UCSD-AML1 (cell line): ENCODE measurements around the gene STUB1.

ENCODE experiments used
- DNase-seq: peaks from one replicate; lab custom pipeline; 2025; ENCODE audit not compliant: unreplicated experiment; lab: John Stamatoyannopoulos, UW

Gene STUB1

DNA sequence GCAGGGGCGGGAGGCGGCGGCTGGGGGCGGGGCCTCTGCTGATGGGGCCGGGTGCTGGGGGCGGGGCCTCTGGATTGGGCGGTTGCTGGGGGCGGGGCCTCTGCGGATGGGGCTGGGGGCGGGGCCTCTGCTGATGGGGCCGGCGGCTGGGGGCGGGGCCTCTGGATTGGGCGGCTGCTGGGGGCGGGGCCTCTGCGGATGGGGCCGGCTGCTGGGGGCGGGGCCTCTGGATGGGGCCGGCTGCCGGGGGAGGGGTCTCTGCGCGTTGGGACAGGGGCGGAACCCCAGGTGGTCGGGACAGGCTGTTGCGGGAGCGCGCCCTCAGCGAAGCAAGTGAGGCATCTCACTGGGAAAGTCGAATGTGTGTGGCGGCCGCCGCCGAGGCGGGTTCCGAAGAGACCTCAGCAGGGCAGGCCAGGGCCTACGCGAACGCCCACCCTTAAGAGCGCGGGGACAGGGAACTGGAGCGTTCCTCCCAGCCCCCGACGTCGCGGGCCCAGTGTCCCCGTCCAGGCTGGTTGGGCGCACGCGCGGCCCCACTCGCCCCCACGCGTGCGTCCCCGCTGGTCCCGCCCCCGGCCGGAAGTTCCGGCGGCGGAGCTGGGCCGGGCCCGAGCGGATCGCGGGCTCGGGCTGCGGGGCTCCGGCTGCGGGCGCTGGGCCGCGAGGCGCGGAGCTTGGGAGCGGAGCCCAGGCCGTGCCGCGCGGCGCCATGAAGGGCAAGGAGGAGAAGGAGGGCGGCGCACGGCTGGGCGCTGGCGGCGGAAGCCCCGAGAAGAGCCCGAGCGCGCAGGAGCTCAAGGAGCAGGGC is at the start of gene STUB1:
Gene STUB1 (plus strand): TSS at position 597 of the 811 bp plus-strand sequence. CDS start 116 bp downstream, at position 713.
- peak; percentile 91 for DNase-seq

DNA sequence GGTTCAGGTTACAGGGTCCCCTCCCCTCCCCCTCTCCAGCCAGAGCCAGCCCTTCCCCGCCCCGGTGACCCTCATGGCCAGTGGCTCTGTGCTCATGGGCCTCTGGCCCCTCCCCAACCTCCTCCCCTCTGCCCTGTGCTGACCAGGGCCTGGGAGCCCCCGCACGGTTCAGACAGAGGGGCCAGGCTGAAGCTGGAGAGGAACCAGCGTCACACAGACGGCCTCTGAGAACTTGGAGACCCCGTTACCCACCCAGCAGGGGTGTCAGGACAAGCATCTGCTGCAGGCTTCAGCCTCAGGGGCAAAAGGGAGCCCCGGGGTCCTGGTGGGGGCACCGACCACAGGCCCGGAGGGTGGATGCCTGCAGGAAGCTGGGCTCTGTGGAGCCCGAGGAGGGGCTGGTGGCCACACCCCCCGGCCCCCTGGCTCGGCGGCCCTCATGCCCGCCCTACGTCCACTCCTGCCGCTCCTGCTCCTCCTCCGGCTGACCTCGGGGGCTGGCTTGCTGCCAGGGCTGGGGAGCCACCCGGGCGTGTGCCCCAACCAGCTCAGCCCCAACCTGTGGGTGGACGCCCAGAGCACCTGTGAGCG is 49.3 kb upstream of the STUB1 start, which contains the start of gene WFIKKN1:
Gene WFIKKN1 (plus strand): TSS at position 171 of the 591 bp plus-strand sequence. CDS start 269 bp downstream, at position 440.
- DNase-seq, result no peak

DNA sequence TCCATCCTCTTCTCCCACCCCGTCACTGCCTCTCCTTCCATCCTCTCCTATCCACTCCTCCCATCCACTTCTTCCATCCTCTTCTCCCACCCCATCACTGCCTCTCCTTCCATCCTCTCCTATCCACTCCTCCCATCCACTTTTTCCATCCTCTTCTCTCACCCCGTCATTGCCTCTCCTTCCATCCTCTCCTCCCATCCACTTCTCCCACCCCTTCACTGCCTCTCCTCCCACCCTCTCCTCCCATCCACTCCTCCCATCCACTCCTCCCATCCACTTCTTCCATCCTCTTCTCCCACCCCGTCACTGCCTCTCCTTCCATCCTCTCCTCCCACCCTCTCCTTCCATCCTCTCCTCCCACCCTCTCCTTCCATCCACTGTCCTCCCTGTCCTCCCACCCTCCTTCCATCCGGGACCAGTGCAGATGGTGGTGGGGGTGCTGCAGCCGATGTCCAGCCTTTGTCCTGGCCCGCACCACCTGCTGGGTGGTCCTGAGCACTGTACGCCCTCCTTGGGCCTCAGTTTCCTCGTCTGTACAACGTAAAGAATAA is 48.3 kb upstream of the STUB1 start:
- DNase-seq, result no peak

GRCh38 chr16:632486-633335 is 47.5 kb upstream of the STUB1 start:
- no peak for DNase-seq

- DNase-seq, result no peak
Observed at GRCh38 chr16:633336-634050, 46.7 kb upstream of the STUB1 start.

GRCh38 chr16:634051-634670 is 46.0 kb upstream of the STUB1 start:
- DNase-seq, result no peak

DNA sequence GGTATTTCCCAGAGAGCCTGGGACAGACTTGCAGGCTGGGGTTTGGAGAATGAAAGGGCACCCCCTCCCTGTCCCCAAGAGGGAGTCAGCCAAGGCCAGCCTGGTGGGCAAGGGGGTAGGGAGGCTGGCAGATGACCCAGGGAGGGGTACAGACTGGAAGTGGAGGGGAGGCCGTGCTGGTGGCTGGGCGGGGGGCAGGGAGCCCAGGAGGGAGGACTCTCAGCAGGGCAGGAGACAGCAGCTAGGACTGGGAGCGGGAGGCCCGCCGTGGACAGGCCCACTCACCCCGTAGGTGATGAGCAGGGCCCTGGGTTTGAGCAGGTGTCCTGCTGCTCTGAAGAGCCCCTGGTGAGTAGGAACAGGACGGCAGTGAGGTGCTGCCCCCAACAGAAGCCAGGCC is 45.2 kb upstream of the STUB1 start:
- DNase-seq, result no peak

DNA sequence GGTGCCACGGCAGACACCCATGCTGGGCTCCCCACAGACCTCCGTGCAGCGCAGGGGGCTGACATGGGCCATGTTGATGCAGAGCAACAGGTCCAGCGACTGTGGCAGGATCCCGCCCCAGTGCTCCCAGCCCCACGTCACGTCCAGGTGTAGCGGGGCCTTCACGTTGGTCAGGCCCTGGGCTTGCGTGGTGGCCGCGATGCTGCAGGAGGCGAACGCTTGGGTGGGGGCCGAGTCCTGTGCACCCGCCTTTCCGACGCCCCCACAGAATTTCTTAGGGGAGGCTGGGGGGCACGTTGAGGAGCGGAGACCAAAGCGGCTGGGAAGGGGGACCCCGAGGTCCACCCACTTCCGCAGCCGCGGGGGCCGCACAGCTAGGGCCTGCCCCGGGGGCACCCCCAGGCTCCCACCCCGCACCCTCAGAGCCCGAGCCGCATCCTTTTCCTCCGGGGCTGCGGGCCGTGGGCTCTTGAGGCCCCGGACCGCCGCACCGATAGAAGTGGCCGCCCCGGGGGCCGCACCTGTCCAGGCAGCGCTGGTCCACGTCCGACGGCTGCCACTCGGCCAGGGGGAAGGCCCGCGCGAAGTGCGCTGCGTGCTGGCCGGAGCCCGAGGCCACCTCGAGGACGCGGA is 44.5 kb upstream of the STUB1 start:
- DNase-seq, result no peak

- peak; percentile 94 for DNase-seq
Observed at GRCh38 chr16:636206-637080, 43.8 kb upstream of the STUB1 start, which contains the start of gene METTL26. TSS of gene METTL26 (minus strand) at chr16:636305. CDS start at chr16:636290, 15 bp downstream.

- DNase-seq, result peak; percentile 94
Observed at GRCh38 chr16:637081-638018, 42.9 kb upstream of the STUB1 start.

DNA sequence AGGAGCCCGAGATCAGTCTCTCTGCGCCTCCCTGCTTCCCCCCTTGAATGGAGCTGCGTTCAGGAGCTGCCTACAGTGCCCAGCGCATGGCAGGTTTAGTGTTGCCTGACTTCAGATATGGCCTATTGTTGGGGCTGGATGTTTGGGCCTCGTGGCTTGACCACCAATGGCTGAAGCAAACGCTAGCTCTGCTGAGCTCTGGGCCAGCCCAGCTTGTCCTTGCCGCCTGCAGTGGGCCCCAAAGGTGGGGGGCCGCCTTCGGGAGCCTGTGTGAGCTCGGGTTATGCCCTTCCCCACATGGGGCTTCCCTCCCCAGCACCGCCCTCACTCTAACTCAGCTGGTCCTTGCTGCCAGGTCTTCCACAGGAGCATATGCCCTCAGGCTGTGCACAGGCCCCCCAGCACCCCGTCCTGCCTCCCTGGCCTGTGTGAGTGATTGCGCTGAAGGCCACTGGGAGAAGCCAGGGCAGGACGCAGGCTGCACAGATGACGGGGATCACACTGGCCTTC is 42.1 kb upstream of the STUB1 start:
- DNase-seq, result no peak

DNA sequence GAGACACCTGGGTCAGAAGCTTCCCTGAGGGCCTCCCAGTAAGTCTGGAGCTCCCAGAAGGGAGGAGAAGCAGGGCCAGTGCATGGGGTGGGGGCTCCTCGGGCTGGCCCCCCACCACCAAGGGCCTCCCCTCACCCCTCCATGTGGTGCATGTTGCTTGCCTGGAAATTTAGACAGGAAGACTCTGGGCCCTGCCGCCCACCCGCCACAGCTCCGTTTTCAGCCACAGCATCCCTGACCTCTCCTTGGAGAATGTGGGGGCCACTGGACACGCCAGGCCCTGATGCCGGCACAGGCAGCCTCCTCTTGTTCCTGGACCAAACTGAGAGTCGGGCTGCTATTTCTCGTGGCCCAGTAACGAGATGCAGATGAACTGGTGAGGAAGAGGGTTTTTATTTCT is 41.4 kb upstream of the STUB1 start:
- DNase-seq, result no peak

GRCh38 chr16:640614-641013 is 39.6 kb upstream of the STUB1 start:
- DNase-seq, result no peak

DNA sequence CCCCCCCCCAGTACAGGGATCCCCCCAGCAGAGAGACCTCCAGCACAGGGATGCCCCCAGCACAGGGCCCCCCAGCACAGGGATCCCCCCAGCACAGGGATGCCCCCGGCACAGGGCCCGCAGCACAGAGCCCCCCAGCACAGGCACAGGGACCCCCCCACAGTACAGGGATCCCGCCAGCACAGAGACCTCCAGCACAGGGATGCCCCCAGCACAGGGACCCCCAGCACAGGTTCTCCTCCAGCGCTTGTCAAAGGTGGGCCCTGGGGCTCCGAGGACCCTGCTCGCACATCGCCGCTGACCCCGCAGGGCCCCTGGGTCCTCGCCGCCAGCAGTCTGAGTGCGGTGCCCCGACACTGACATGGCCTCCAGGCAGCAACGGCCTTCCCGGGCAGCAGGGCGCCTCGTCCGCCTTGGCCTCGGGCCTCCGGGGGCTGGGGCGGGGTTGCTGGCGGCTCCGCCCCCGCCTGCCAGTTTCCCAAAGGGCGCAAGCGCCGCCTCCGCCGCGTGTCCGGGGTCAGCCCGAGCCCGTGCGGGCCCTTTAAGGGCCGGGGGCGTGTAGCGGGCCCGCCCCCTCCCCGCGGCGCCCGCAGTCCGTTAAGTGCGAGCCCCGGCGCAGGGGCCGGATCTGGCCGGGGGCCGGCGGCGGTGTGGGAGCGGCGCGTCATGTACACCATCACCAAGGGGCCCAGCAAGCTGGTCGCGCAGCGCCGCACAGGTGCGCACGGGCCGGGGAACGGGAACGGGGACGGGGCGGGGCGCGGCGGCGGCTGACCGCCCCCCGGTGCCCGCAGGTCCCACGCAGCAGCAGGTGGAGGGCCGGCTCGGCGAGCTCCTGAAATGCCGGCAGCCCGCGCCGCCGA is 38.7 kb upstream of the STUB1 start, which contains the start of gene MCRIP2:
Gene MCRIP2 (plus strand): TSS at position 503 of the 863 bp plus-strand sequence. CDS start 164 bp downstream, at position 667.
- peak; percentile 91 for DNase-seq

GRCh38 chr16:642189-643049 is 37.8 kb upstream of the STUB1 start:
- DNase-seq, result peak; percentile 45
